SHP77 treated with DMSO at 0.1 percent for 48 hours (cell line): ENCODE results near the gene TMEM213.

ENCODE experiments used
- DNase-seq: peaks from one replicate; lab custom pipeline; 2025; lab: John Stamatoyannopoulos, UW

TMEM213 gene

GRCh38 chr7:138842111-138842510, 44.3 kb downstream of the TMEM213 start:
- DNase-seq = no peak

DNA sequence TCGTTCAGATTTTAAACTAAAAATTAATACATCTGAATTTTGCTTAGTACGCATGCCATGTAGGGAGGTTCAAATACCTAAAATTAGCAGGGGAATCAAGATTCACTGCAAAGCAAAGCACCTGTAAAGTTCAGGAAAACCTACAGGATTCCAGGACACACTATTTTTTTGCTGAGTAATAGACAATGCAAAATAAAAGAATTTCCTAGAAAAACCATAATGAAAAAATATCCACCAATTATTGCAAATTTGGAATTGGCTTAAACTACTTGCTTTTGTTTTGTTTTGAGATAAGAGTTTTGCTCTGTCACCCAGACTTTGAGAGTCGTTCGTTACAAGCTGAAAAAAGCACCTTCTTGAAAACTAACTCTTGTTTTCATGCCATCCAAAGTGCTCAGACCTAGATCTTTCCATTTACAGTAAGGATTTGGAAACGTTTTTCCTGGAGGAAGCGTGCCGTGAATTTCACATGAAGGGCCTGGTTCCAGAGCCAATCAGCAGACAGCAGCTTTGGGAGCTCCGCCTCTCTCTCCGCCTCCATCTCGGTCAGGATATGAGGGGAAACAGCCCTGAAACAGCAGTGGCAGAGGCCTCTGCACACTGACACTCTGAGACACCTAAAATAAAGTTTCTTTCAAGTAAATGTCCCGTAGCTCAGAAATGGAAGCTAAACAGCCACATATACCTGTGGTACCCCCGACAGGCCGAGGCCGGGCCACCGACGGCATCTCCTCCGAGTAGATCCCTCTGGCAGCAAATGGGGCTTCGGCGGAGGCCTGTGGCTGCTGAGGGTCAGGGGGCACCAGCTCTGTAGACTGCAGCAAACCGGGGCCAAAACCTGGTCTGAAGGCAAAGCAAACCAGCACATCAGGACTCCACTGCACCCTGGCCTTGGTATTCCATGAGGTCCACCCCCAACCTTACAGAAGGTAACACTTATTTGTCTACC, 46.1 kb downstream of the TMEM213 start:
- no peak for DNase-seq

DNA sequence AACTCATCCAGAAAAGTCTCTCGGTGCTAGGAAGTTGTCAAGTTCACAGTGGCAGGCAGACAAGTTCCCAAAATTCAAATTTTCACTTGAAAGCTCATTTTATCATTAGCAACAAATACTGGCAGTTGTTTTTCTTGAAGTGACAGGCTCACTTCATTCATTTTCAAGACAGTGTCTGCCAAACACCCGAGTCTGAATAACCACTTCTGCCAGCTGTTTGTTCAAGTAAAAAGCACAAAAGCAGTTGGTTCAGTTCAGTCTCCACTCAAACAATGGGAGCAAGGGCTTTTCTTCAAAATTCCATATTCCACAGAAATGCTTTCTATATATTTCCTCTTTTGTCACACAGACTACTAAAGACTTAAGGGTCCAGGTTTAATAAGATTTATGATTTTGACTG, 47.9 kb downstream of the TMEM213 start:
- no peak for DNase-seq

DNA sequence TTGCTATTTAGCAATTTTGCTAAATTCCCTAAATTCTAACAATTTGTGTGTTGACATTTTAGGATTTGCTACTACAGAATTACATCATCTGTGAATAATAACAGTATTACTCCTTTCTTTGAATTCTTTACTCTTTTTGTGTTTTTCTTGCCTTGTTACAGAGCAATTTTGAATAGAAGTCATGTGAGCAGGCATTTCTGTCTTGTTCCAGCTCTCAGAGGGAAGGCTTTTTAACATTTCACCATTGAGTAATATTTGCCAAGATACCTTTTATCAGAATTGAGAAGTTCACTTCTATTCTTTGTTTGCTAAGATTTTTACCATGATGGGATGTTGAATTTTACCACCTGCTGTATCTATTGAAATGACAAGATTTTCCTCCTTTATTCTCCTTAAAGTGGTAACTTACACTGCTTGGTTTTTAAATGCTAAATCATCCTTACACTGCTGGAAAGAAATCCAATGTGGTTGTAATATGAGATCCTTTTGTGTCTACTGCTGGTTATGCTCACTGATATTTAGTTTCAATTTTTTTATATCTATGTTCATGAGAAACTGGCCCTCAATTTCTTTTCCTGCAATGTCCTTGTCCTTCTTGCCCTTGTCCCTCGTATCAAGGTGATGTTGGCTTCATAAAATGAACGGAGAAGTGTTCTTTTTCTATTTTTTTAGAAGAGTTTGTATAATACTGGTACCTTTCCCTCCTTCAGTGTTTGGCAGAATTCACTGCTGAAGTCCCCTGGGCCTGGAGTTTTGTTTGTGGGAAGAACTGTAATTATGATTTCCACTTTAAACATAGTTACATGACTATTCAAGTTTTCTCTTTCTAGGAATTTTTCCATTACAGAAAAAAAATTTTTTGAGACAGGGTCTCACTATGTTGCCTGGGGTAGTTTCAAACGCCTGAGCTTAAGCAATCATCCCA, 50.5 kb downstream of the TMEM213 start:
- no peak for DNase-seq

DNA sequence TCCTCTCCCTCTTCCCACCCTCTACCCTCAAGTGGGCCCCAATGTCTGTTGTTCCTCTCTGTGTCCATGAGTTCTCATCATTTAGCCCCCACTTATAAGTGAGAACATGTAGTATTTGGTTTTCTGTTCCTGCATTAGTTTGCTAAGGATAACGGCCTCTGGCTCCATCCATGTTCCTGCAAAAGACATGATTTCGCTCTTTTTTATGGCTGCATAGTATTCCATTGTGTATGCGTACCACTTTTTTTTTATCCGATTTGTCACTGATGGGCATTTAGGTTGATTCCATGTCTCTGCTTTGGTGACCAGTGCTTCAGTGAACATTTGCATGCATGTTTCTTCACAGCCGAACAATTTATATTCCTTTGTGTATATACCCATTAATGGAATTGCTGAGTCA, 51.9 kb downstream of the TMEM213 start:
- no peak for DNase-seq

- no peak for DNase-seq
Measured at GRCh38 chr7:138852469-138852868, 54.7 kb downstream of the TMEM213 start.

DNA sequence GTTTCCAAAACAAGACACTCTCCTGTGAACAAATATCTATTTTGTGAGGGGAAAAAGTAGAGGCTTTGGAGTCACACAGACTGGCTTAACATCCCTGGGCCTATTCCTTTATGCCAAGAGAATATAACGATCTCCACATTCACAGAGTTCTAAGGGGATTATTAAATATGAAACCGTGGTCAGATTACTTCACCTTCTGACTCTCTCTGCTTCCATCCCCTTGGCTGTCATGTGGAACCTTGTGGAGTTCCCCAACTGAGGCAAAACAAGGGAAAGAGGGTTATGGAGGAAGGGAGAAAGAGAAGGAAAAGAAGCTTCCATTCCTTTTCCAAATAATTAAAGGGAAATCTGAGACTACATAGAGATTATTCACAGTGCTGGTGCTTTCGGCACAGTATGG, 55.7 kb downstream of the TMEM213 start:
- no peak for DNase-seq

- no peak for DNase-seq
Measured at GRCh38 chr7:138854115-138854645, 56.4 kb downstream of the TMEM213 start.

DNA sequence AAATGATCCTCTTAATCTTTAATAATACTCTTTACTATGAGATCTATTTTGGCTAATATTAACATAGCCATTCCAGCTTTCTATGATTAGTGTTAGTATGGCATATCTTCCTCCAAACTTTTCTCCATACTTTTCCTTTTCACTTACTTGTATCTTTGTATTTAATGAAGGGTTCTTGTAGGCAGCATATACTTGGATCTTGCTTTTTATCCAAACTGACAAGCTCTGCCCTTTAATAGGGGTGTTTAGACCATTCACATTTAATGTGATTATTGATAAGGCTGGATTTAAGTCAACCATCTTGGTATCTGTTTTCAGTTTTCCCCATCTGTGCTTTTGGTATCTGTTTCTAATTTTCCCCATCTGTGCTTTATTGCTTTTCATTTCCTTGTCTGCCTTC, 59.9 kb downstream of the TMEM213 start:
- DNase-seq = no peak

- DNase-seq = no peak
Measured at GRCh38 chr7:138861051-138861450, 63.3 kb downstream of the TMEM213 start.

DNA sequence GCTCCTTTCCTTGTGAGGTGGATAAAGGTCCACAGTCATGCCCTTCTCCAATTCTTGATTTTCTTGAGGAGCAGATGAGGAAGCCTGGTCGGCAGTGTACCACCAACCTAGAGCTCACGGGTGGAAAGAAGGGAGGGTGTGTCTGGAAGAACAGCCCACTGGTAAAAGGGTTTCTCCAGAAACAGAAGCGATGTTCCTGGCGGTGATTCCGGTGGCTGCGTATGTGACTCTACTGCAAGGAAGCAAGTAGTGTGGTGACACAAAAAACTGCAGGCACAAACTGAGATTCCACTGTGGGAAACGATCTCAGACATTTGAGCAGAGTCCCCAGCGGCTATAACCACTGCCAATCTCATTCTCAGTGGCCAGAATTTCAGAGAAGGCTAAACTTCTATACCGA, 66.1 kb downstream of the TMEM213 start:
- DNase-seq = no peak

DNA sequence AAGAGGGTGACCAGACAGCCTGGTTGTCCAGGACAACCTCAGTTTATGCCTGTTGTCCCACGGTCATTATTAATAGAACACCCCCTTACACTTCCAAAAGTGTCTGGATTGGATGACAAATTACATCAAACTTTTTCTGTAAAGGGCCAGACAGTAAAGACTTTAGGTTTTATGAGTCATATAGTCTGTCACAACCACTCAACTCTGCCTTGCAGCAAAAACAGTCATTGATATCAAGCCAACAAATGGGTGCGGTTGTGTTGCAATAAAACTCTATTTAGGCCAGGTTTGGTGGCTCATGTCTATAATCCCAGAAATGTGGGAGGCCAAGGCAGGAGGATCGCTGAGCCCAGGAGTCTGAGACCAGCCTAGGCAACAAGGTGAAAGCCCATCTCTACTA, 66.9 kb downstream of the TMEM213 start:
- no peak for DNase-seq

GRCh38 chr7:138865843-138866242, 68.0 kb downstream of the TMEM213 start:
- DNase-seq = no peak

GRCh38 chr7:138866353-138866752, 68.6 kb downstream of the TMEM213 start:
- no peak for DNase-seq

GRCh38 chr7:138867744-138868143, 70.0 kb downstream of the TMEM213 start:
- no peak for DNase-seq

GRCh38 chr7:138868711-138869110, 70.9 kb downstream of the TMEM213 start:
- DNase-seq = no peak

DNA sequence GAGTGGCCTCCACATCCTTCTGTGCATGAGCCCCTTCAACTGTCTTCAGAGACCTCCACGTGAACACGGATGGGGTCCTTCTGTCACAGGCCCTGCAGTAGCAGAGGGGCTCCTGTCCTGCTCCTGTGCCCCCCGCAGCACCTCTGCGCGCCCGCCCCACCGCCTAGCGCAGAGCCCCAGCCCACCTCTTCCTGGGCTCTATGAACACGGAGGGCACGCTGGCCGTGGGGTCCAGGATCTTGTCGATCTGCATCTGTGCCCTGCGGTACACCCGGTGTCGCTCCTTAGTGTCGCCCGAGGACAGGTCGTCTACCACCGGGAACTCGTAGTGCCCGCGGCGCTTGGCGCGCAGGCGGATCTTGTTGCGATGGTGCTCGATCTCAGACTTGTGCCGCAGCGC, 71.6 kb downstream of the TMEM213 start:
- DNase-seq = no peak

- DNase-seq = no peak
Measured at GRCh38 chr7:138871065-138871813, 73.4 kb downstream of the TMEM213 start.

- DNase-seq = no peak
Measured at GRCh38 chr7:138871814-138872090, 74.0 kb downstream of the TMEM213 start.

DNA sequence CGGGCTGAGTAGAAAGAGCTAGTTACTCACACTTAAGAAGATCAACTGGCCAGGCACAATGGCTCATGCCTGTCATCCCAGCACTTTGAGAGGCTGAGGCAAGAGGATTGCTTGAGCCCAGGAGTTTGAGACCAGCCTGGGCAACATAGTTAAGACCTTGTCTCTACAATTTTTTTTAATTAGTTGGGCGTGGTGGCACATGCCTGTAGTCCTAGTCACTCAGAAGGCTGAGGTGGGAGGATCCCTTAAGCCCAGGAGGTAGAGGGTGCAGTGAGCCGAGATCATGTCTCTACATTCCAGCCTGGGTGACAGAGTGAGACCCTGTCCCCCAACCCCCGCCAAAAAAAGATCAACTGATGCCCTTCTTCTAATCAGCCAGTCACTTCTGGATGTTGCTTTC, 74.8 kb downstream of the TMEM213 start:
- DNase-seq = no peak

GRCh38 chr7:138873220-138873892, 75.6 kb downstream of the TMEM213 start:
- no peak for DNase-seq

DNA sequence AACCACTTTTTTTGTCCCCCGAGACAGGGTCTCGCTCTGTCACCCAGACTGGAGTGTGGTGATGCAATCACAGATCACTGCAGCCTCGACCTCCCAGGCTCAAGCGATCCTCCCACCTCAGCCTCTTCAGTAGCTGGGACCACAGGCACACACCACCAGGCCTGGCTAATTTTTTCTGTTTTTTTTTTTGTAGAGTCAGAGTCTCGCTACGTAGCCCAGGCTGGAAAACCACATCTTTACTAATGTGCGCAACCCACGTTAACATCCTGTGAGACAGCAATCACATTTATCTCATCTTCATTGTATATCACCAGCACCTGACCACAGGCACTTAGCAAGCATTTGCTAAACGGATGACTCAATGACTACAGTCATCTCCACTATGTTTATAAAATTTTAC, 78.0 kb downstream of the TMEM213 start:
- no peak for DNase-seq
